ENCODE data around the gene ADAM19.
"Not testable (repeated sequence)": the region's sequence is repeated elsewhere in the genome, so short reads cannot be mapped to it uniquely, and the experiment has no call there.

The ADAM19 gene

GRCh38 chr5:157443041-157443549, 132.5 kb downstream of the ADAM19 start:
- FAIRE-seq (no peak), DNase-seq (ENCODE audit: insufficient read length, low spot score) (no peak)
- no peak for TF ChIP-seq POU2F2 (IDR thresholded peaks at IDR 0.05; ENCODE audit: low read depth, low read length)

GRCh38 chr5:157434096-157434495, 141.5 kb downstream of the ADAM19 start:
- DNase-seq (ENCODE audit: insufficient read length, low spot score) (no peak), FAIRE-seq (no peak)
- TF ChIP-seq SPI1 (IDR thresholded peaks at IDR 0.05; ENCODE audit: low read depth, low read length), result no peak
- TF ChIP-seq PAX5 (IDR thresholded peaks at IDR 0.05; ENCODE audit: insufficient read depth, low read length, severe bottlenecking), result no peak
- TF ChIP-seq POU2F2 (IDR thresholded peaks at IDR 0.05; ENCODE audit: low read depth, low read length), result no peak
- no peak for TF ChIP-seq POLR2A (IDR thresholded peaks at IDR 0.05; ENCODE audit: low read depth, low read length)
- TF ChIP-seq TAF1 (IDR thresholded peaks at IDR 0.05; ENCODE audit: low read depth, low read length), result no peak
- TF ChIP-seq POLR2AphosphoS5 (IDR thresholded peaks at IDR 0.05; ENCODE audit: low read depth, low read length), result no peak

- TF ChIP-seq POLR2AphosphoS5 (IDR thresholded peaks at IDR 0.05; ENCODE audit: low read depth, low read length), result no peak
- TF ChIP-seq POU2F2 (IDR thresholded peaks at IDR 0.05; ENCODE audit: low read depth, low read length), result no peak
- TF ChIP-seq POLR2A (IDR thresholded peaks at IDR 0.05; ENCODE audit: low read depth, low read length), result no peak
- no peak for TF ChIP-seq PAX5 (IDR thresholded peaks at IDR 0.05; ENCODE audit: insufficient read depth, low read length, severe bottlenecking)
- TF ChIP-seq SPI1 (IDR thresholded peaks at IDR 0.05; ENCODE audit: low read depth, low read length), result no peak
- no peak for TF ChIP-seq TAF1 (IDR thresholded peaks at IDR 0.05; ENCODE audit: low read depth, low read length)
- DNase-seq (ENCODE audit: insufficient read length, low spot score) (no peak), FAIRE-seq (peak; percentile 85)
Observed at GRCh38 chr5:157431544-157432200, 143.9 kb downstream of the ADAM19 start.

GRCh38 chr5:157429920-157430319, 145.7 kb downstream of the ADAM19 start:
- not testable (repeated sequence) for DNase-seq (ENCODE audit: insufficient read length, low spot score)

More at GRCh38 chr5:157429920-157430319, 145.7 kb downstream of the ADAM19 start:
- not testable (repeated sequence) for FAIRE-seq

Measured in GM12891 (cell line).